GM23338 (cell line): ENCODE data around the gene CDH23. TPM values are rescaled to one million over a fixed set of nuclear protein-coding genes. Genes with fewer than 3 reads are reported as not detected.

Source experiments
- ATAC-seq: fragments of 200-7000 bp; cut with Tn5 transposase; 3 replicates; pipeline ENCODE4 v1.9.1; 2020
- DNase-seq: peaks from one replicate; pipeline ENCODE4 v3.0.0-alpha.2; 2015; ENCODE audit warnings: low spot score
- H2AFZ ChIP-seq: fragments of 200-600 bp; sonication (generic); 2 replicates; pipeline ENCODE4 v1.8.0; 2016; ENCODE audit warnings: antibody characterized with exemption, mild to moderate bottlenecking, moderate library complexity
- H3F3A ChIP-seq: fragments of 200-600 bp; sonication (generic); replicated peaks from 2 replicates; pipeline ENCODE4 v1.8.0; 2017; ENCODE audit warnings: antibody characterized with exemption, mixed run types, low read depth
- H3K27ac ChIP-seq: fragments of 200-600 bp; sonication (generic); 2 replicates; pipeline ENCODE4 v1.6.1; 2016; ENCODE audit warnings: low read depth
- H3K27me3 ChIP-seq: fragments of 200-600 bp; sonication (generic); 2 replicates; pipeline ENCODE4 v1.8.0; 2016; ENCODE audit warnings: mild to moderate bottlenecking, mixed run types, moderate library complexity; ENCODE audit not compliant: insufficient read depth
- H3K36me3 ChIP-seq: fragments of 200-600 bp; sonication (generic); 2 replicates; pipeline ENCODE4 v1.8.0; 2016; ENCODE audit warnings: mild to moderate bottlenecking; ENCODE audit not compliant: insufficient read depth
- H3K4me1 ChIP-seq: fragments of 200-600 bp; sonication (generic); 2 replicates; pipeline ENCODE4 v1.8.0; 2016; ENCODE audit warnings: mild to moderate bottlenecking, moderate library complexity; ENCODE audit not compliant: insufficient read depth
- H3K4me2 ChIP-seq: fragments of 200-600 bp; sonication (generic); 2 replicates; pipeline ENCODE4 v1.7.1; 2017; ENCODE audit warnings: mixed run types
- H3K4me3 ChIP-seq: fragments of 200-600 bp; sonication (generic); 2 replicates; pipeline ENCODE4 v1.6.1; 2016; ENCODE audit warnings: mixed run types
- H3K79me2 ChIP-seq: fragments of 200-600 bp; sonication (generic); replicated peaks from 2 replicates; pipeline ENCODE4 v1.8.0; 2017; ENCODE audit warnings: mild to moderate bottlenecking; ENCODE audit not compliant: insufficient read depth
- H3K9me2 ChIP-seq: fragments of 200-600 bp; sonication (generic); 2 replicates; pipeline ENCODE4 v1.8.0; 2017; ENCODE audit not compliant: insufficient read depth
- H4K20me1 ChIP-seq: fragments of 200-600 bp; sonication (generic); replicated peaks from 2 replicates; pipeline ENCODE4 v1.8.0; 2017; ENCODE audit warnings: mild to moderate bottlenecking; ENCODE audit not compliant: insufficient read depth
- H3K27ac Mint-ChIP-seq: 2 replicates; pipeline ENCODE4 v1.8.0; 2020; ENCODE audit warnings: inconsistent platforms, mild to moderate bottlenecking, moderate library complexity, mixed read lengths
- H3K27me3 Mint-ChIP-seq: 3 replicates; pipeline ENCODE4 v1.8.0; 2022; ENCODE audit warnings: low read depth, mild to moderate bottlenecking, moderate library complexity, mixed read lengths, inconsistent platforms; ENCODE audit not compliant: insufficient read depth, poor library complexity
- H3K36me3 Mint-ChIP-seq: 3 replicates; pipeline ENCODE4 v1.8.0; 2021; ENCODE audit warnings: low read depth, mild to moderate bottlenecking, inconsistent platforms, moderate library complexity, mixed read lengths
- H3K4me1 Mint-ChIP-seq: 3 replicates; pipeline ENCODE4 v1.8.0; 2020; ENCODE audit warnings: mild to moderate bottlenecking, inconsistent platforms, mixed read lengths
- H3K4me3 Mint-ChIP-seq: 3 replicates; pipeline ENCODE4 v1.8.0; 2021; ENCODE audit warnings: moderate library complexity, mild to moderate bottlenecking, inconsistent platforms, mixed read lengths
- H3K9me3 Mint-ChIP-seq: 3 replicates; pipeline ENCODE4 v1.8.0; 2020; ENCODE audit warnings: moderate library complexity, mild to moderate bottlenecking, inconsistent platforms, mixed read lengths
- CREB1 ChIP-seq: fragments of 250-450 bp; sonication (Bioruptor Pico); IDR thresholded peaks from 2 replicates; pipeline ENCODE4 v1.5.0; 2020; ENCODE audit warnings: low read depth, mild to moderate bottlenecking, moderate library complexity
- EZH2 ChIP-seq: fragments of 200-600 bp; sonication (generic); IDR thresholded peaks from one replicate; pipeline ENCODE4 v1.8.0; 2017; ENCODE audit warnings: antibody characterized with exemption, mild to moderate bottlenecking, low read depth; ENCODE audit not compliant: unreplicated experiment
- JUNB ChIP-seq: IDR thresholded peaks from one replicate; pipeline ENCODE4 v1.6.1; 2016; ENCODE audit warnings: antibody characterized with exemption; ENCODE audit not compliant: unreplicated experiment
- STAT1 ChIP-seq: IDR thresholded peaks from one replicate; pipeline ENCODE4 v1.6.1; 2016; ENCODE audit warnings: antibody characterized with exemption; ENCODE audit not compliant: unreplicated experiment
- ZNF114 ChIP-seq: fragments of 250-450 bp; sonication (Bioruptor Pico); IDR thresholded peaks from 2 replicates; pipeline ENCODE4 v1.5.0; 2020; ENCODE audit warnings: mild to moderate bottlenecking, moderate library complexity
- ZNF331 ChIP-seq: fragments of 250-450 bp; sonication (Bioruptor Pico); IDR thresholded peaks from 2 replicates; pipeline ENCODE4 v1.5.0; 2020; ENCODE audit warnings: low read depth, mild to moderate bottlenecking, moderate library complexity
- polyA plus RNA-seq: library from polyadenylated mRNA; unstranded; fragments of >200 nt; fragmentation: Nextera tagmentation; extraction: Ambion mirVana; gene quantifications from 2 replicates; pipeline ENCODE4 v1.2.1, GENCODE V29; 2016
- total RNA-seq: library from RNA; depleted of rRNA; stranded (reverse); fragments of >200 nt; shearing (Covaris generic); gene quantifications from 2 replicates; pipeline ENCODE4 v1.2.3, GENCODE V29; 2014
- TF ChIP-seq, protein P1 (sequence below): fragments of 250-450 bp; sonication (Bioruptor Pico); IDR thresholded peaks from 2 replicates; pipeline ENCODE4 v1.5.0; 2020; ENCODE audit warnings: mild to moderate bottlenecking, moderate library complexity

CDH23 gene
- total and polyA plus RNA-seq, 2 experiments from 2014 or later = 0.95 to 4.3 TPM

DNA sequence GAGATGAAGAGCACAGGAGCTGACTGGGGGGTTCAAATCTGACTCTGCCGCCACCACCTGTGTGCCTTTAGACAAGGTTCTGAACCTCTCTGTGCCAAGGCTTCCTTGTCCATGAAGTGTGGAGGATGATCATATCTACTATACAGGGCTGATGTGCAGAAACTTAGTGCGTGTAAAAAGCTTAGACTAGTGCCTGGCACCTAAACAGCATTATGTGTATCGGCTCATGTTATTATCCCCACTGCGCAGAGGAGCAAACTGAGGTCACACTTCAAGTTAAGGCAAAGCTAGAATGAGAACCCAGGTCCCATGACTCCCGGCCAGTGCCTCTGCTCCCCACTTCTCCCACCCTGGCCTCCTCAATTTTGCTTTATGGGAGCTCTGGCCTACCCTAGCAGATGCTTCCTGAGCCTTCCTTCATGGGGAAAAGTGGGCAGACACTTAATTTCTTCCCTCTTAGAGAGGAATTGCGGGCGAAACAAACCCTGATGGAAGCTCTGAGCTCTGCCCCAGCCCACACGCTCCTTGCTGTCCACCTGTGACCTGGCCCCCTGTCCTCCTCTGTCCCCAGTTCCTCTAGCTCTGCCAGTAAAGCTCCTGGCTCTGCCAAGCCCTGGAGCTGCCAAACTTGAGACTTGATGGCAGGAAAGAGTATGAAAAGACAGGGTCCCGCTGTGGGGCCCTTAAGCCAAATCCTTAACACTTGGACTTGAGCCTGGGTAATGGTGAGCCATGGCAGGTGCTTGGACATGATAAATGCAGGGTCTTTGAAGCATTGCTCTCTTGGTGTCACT, 71.0 kb downstream of the CDH23 start (continued):
- TF ChIP-seq, protein P1, sequence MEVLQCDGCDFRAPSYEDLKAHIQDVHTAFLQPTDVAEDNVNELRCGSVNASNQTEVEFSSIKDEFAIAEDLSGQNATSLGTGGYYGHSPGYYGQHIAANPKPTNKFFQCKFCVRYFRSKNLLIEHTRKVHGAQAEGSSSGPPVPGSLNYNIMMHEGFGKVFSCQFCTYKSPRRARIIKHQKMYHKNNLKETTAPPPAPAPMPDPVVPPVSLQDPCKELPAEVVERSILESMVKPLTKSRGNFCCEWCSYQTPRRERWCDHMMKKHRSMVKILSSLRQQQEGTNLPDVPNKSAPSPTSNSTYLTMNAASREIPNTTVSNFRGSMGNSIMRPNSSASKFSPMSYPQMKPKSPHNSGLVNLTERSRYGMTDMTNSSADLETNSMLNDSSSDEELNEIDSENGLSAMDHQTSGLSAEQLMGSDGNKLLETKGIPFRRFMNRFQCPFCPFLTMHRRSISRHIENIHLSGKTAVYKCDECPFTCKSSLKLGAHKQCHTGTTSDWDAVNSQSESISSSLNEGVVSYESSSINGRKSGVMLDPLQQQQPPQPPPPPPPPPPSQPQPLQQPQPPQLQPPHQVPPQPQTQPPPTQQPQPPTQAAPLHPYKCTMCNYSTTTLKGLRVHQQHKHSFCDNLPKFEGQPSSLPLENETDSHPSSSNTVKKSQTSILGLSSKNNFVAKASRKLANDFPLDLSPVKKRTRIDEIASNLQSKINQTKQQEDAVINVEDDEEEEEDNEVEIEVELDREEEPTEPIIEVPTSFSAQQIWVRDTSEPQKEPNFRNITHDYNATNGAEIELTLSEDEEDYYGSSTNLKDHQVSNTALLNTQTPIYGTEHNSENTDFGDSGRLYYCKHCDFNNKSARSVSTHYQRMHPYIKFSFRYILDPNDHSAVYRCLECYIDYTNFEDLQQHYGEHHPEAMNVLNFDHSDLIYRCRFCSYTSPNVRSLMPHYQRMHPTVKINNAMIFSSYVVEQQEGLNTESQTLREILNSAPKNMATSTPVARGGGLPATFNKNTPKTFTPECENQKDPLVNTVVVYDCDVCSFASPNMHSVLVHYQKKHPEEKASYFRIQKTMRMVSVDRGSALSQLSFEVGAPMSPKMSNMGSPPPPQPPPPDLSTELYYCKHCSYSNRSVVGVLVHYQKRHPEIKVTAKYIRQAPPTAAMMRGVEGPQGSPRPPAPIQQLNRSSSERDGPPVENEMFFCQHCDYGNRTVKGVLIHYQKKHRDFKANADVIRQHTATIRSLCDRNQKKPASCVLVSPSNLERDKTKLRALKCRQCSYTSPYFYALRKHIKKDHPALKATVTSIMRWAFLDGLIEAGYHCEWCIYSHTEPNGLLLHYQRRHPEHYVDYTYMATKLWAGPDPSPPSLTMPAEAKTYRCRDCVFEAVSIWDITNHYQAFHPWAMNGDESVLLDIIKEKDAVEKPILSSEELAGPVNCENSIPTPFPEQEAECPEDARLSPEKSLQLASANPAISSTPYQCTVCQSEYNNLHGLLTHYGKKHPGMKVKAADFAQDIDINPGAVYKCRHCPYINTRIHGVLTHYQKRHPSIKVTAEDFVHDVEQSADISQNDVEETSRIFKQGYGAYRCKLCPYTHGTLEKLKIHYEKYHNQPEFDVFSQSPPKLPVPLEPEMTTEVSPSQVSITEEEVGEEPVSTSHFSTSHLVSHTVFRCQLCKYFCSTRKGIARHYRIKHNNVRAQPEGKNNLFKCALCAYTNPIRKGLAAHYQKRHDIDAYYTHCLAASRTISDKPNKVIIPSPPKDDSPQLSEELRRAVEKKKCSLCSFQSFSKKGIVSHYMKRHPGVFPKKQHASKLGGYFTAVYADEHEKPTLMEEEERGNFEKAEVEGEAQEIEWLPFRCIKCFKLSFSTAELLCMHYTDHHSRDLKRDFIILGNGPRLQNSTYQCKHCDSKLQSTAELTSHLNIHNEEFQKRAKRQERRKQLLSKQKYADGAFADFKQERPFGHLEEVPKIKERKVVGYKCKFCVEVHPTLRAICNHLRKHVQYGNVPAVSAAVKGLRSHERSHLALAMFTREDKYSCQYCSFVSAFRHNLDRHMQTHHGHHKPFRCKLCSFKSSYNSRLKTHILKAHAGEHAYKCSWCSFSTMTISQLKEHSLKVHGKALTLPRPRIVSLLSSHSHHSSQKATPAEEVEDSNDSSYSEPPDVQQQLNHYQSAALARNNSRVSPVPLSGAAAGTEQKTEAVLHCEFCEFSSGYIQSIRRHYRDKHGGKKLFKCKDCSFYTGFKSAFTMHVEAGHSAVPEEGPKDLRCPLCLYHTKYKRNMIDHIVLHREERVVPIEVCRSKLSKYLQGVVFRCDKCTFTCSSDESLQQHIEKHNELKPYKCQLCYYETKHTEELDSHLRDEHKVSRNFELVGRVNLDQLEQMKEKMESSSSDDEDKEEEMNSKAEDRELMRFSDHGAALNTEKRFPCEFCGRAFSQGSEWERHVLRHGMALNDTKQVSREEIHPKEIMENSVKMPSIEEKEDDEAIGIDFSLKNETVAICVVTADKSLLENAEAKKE (CRISPR knock-in tag) = no peak

DNA sequence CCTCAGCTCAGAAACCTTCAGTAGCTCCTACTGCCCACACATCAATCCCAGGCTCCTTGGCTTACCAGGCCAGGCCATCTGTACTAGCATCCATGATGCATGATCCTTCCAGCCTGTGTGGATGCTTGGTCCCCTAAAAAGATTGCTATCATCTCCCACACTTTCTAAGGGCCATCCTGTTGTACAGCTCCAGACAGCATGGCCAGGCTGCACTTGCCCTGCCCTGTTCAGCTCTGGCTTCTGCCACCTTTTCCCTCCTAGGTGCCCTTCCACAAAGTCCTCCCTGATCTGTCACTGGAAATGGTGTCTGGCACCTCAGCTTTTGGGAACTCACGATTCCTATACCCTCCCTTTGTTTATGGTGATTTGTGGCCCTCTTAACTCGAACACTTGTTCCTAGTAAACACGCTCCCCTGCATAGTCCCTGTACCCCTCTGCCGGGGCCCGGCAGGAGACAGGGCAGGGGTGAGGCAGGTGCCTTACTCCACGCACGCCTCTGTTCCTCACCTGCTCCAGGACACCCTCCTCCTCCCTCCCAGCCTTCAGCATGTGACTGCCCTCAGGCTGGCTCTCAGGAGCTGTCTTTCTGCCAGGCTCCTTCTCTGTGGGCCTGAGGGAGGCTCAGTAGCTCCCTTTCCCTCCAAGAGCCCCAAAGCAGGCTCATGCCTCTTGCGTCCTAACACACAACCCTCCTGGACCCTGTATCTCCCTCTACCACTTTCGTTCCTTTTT, 71.8 kb downstream of the CDH23 start:
- Mint-ChIP-seq H3K9me3 (no peaks in the 10 kb centered on the region), H3K27ac (no peak overlapping the region), H3K36me3 (no peaks in the 10 kb centered on the region), H3K4me3 (no peak overlapping the region), H3K4me1 (peaks cover 7% of the 10 kb centered on the region), H3K27me3 (peaks cover 1% of the 10 kb centered on the region)
- TF ChIP-seq, protein P1 (CRISPR knock-in tag) = no peak
- TF ChIP-seq JUNB (no peak), ZNF114 (CRISPR knock-in tag) (no peak), CREB1 (CRISPR knock-in tag) (no peak), ZNF331 (CRISPR knock-in tag) (no peak), EZH2 (no peak), STAT1 (no peak)
- Histone ChIP-seq H3K4me3 (no peak overlapping the region), H3K4me2 (no peak overlapping the region), H3F3A (no peaks in the 10 kb centered on the region), H3K36me3 (no peaks in the 10 kb centered on the region), H2AFZ (no peak overlapping the region), H4K20me1 (no peaks in the 10 kb centered on the region; the same call in 1 of the 2 replicates), H3K79me2 (no peaks in the 10 kb centered on the region), H3K27me3 (no peaks in the 10 kb centered on the region), H3K4me1 (no peaks in the 10 kb centered on the region), H3K9me2 (no peaks in the 10 kb centered on the region), H3K27ac (no peak overlapping the region)
- DNase-seq (no peak), ATAC-seq (peak; percentile 40)
